BE2C (cell line): ENCODE results near the gene NRXN3.

Experiments used
- DNase-seq: peaks from one replicate; pipeline ENCODE4 v3.0.0-alpha.2; 2020
- H3K27me3 ChIP-seq: fragments of 250-450 bp; sonication (Bioruptor Pico); 2 replicates; pipeline ENCODE4 v1.5.1; 2020; ENCODE audit warnings: mild to moderate bottlenecking
- H3K36me3 ChIP-seq: fragments of 250-450 bp; sonication (Bioruptor Pico); 2 replicates; pipeline ENCODE4 v1.5.1; 2020; ENCODE audit warnings: mild to moderate bottlenecking
- H3K4me1 ChIP-seq: fragments of 250-450 bp; sonication (Bioruptor Pico); 2 replicates; pipeline ENCODE4 v1.5.1; 2020
- H3K4me3 ChIP-seq: 2 replicates; pipeline ENCODE4 v1.5.1; 2011; ENCODE audit warnings: low read depth, low read length
- H3K9me3 ChIP-seq: fragments of 250-450 bp; sonication (Bioruptor Pico); 2 replicates; pipeline ENCODE4 v1.5.1; 2020
- TF ChIP-seq, protein P1 (sequence below): IDR thresholded peaks from 2 replicates; pipeline ENCODE4 v1.5.1; 2012; ENCODE audit warnings: mild to moderate bottlenecking, low read depth, low read length

NRXN3 gene

DNA sequence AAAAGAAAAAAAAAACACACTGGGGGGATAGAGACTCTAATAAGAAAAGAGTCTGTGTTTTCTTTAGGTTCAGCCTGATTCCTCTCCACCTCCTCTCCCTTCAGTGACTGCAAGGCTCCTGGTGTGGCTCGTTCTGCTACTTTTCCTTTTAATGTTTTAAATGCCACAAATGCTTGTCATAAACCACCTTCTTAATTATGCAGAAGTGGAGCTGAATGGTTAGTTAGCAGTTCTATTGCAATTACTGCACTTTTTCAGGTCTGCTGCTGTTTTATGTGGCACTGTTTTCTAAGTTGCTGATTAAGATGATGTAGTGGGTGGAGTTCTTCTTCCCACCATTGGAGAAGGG is 1163.0 kb downstream of the NRXN3 start:
- Histone ChIP-seq H3K4me3 (no peak overlapping the region), H3K4me1 (no peaks in the 10 kb centered on the region), H3K36me3 (no peaks in the 10 kb centered on the region), H3K27me3 (no peaks in the 10 kb centered on the region), H3K9me3 (no peaks in the 10 kb centered on the region)
- DNase-seq = no peak
- TF ChIP-seq, protein P1, sequence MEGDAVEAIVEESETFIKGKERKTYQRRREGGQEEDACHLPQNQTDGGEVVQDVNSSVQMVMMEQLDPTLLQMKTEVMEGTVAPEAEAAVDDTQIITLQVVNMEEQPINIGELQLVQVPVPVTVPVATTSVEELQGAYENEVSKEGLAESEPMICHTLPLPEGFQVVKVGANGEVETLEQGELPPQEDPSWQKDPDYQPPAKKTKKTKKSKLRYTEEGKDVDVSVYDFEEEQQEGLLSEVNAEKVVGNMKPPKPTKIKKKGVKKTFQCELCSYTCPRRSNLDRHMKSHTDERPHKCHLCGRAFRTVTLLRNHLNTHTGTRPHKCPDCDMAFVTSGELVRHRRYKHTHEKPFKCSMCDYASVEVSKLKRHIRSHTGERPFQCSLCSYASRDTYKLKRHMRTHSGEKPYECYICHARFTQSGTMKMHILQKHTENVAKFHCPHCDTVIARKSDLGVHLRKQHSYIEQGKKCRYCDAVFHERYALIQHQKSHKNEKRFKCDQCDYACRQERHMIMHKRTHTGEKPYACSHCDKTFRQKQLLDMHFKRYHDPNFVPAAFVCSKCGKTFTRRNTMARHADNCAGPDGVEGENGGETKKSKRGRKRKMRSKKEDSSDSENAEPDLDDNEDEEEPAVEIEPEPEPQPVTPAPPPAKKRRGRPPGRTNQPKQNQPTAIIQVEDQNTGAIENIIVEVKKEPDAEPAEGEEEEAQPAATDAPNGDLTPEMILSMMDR = no peak

DNA sequence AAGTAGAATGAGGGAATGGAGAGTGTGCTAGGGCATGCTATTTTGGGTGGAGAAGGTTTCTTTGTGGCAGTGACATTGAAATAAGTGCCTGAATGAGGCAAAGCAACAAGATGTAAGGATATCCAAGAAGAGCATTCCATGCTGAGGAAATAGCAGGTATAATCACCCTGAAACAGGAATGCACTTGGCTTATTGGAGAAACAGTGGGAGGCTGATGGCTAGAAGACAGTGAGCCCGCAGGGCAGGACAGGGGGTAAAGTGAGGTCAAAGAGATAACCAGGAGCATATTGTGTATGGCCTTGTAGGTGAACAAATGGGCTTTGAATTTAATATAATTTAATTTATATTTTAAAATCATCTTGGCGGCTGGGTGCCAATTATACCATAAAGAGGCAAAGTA is 1164.1 kb downstream of the NRXN3 start:
- Histone ChIP-seq H3K4me3 (no peak overlapping the region), H3K36me3 (no peaks in the 10 kb centered on the region), H3K9me3 (no peaks in the 10 kb centered on the region), H3K27me3 (no peaks in the 10 kb centered on the region), H3K4me1 (no peaks in the 10 kb centered on the region)
- TF ChIP-seq, protein P1 = no peak
- DNase-seq = no peak

DNA sequence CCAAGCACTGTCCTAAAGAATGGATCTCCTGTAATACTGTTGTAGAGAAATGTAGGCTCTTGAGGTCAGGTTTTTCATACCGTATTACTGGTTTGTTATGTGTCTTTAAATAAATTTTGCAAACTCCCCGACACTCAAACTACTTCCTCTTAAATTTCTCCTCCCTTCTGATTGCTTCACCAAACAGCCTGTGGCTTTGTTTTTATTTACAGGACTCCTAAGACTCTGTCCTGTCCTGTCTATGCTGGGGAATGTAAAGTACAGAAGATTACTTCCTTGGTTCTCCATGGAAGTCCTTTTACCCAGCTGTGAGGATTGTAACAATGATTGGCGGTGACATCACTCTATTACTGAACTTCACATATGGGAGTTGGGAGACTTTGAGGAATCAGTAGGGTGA is 1167.6 kb downstream of the NRXN3 start:
- Histone ChIP-seq H3K4me3 (no peak overlapping the region), H3K36me3 (no peaks in the 10 kb centered on the region), H3K4me1 (no peaks in the 10 kb centered on the region), H3K9me3 (no peaks in the 10 kb centered on the region), H3K27me3 (no peaks in the 10 kb centered on the region)
- TF ChIP-seq, protein P1 = no peak
- DNase-seq = no peak

DNA sequence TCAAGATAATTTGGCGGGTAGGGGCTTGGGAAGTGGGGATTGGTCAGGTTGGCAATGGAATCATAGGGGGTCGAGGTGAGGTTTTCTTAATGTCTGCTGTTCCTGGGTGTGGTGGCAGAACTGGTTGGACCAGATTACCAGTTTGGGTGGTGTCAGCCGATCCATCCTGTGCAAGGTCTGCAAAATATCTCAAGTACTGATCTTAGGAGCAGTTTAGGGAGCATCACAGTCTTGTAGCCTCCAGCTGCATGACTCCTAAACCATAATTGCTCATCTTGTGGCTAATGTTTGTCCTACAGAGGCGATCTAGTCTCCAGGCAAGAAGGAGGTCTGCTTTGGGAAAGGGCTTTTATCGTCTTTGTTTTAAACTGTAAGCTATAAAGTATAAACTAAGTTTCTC is 1172.8 kb downstream of the NRXN3 start:
- TF ChIP-seq, protein P1 = no peak
- Histone ChIP-seq H3K9me3 (no peaks in the 10 kb centered on the region), H3K36me3 (no peaks in the 10 kb centered on the region), H3K4me1 (no peaks in the 10 kb centered on the region), H3K4me3 (no peak overlapping the region), H3K27me3 (no peaks in the 10 kb centered on the region)
- DNase-seq = no peak

DNA sequence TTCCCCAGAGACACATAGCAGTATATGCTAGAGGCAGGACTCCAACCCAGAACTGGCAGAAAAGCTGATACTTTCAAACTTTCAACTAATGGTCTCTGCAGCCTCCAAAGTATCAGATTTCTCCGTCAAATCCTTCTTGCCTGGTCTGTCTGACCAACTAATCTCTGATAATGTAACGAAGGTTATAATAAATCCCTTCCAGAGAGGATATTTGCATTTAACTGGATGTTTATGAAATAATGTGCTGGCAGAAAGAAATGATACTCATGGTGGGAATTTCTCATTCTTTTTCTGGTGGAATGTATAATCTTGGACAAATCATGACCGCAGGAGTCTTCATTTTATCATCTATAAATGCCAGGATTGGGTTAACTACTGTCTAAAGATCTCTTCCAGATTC is 1180.8 kb downstream of the NRXN3 start:
- TF ChIP-seq, protein P1 = no peak
- H3K9me3 ChIP-seq = no peaks in the 10 kb centered on the region

DNA sequence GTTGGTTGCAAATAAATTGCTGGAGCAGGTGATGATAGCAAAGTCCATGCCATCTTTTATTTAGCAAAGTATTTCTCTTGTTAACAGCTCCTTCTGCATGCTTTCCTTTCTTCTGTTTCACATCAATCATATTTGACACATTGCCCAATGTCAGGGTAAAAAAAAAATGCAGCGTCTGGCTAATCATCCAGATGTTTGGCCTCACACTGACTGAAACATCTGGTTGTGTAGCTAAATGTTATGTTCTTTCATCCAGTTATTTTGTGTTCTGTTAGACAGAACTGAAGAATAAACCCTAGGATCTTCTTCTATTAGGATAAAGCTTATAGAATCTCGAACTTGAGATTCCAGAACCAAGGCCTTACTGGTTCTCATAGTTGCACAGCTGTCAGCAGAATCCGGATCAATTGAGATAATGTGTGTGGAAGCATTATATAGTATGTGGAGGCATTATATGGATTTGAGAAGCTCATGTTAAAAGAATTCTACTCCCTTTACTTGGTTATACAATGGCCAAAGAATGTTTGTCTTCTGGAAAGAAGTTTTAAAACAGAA is 1182.0 kb downstream of the NRXN3 start:
- no peak for DNase-seq
- Histone ChIP-seq H3K36me3 (no peaks in the 10 kb centered on the region), H3K27me3 (no peaks in the 10 kb centered on the region), H3K9me3 (no peaks in the 10 kb centered on the region), H3K4me1 (no peaks in the 10 kb centered on the region), H3K4me3 (no peak overlapping the region)
- TF ChIP-seq, protein P1 = no peak

More for the DNA sequence above, 1180.8 kb downstream of the NRXN3 start:
- Histone ChIP-seq H3K36me3 (no peaks in the 10 kb centered on the region), H3K4me3 (no peak overlapping the region), H3K27me3 (no peaks in the 10 kb centered on the region), H3K4me1 (no peaks in the 10 kb centered on the region)
- no peak for DNase-seq
